ENCODE results near the gene CYBA. TPM values are rescaled to one million over a fixed set of nuclear protein-coding genes. Genes with fewer than 3 reads are reported as not detected.

Gene CYBA
- total and polyA plus RNA-seq, 9 of the 15 experiments (the other 6 are each of a cell fraction or from before 2014, with no cell fraction given): 0.34 to 683 (median 93.0) TPM

DNA sequence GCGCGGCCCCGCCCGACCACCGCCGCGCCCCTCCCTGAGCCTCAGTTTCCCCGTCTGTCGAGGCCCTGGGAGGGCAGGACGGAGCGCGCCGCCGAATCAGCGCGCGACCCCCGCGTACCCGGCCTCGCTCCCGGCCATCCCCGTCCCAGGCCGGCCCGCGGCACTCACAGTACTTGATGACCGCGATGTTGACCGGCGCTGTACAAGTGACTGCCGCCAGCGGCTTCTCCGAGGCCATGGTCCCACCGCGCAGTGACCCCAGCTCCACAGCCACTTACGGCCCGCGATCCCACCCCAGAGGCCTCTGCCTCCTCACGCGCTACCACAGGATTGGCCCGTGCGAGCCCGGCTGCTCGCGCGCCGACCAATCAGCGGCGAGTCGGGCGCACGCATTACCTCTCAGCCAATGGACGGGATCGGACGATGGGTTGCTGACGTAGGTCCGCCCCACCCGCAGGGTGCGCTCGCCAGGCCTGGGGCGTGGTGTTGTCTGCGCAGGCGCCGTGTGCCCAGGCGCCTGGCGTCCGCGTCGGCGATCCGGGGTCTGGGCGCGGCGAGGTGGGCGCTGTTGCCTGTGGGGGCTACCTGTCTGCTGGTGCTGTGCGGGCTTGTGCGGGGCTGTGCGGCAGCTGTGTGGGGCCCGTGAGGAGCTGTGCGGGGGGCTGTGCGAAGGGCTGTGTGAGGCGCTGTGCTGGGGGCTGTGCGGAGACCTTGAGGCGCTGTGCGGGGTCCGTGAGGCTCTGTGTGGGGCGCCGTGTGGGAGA is 12.2 kb upstream of the CYBA start, which contains the start of gene MVD (continued):
- TF ChIP-seq, protein P1, sequence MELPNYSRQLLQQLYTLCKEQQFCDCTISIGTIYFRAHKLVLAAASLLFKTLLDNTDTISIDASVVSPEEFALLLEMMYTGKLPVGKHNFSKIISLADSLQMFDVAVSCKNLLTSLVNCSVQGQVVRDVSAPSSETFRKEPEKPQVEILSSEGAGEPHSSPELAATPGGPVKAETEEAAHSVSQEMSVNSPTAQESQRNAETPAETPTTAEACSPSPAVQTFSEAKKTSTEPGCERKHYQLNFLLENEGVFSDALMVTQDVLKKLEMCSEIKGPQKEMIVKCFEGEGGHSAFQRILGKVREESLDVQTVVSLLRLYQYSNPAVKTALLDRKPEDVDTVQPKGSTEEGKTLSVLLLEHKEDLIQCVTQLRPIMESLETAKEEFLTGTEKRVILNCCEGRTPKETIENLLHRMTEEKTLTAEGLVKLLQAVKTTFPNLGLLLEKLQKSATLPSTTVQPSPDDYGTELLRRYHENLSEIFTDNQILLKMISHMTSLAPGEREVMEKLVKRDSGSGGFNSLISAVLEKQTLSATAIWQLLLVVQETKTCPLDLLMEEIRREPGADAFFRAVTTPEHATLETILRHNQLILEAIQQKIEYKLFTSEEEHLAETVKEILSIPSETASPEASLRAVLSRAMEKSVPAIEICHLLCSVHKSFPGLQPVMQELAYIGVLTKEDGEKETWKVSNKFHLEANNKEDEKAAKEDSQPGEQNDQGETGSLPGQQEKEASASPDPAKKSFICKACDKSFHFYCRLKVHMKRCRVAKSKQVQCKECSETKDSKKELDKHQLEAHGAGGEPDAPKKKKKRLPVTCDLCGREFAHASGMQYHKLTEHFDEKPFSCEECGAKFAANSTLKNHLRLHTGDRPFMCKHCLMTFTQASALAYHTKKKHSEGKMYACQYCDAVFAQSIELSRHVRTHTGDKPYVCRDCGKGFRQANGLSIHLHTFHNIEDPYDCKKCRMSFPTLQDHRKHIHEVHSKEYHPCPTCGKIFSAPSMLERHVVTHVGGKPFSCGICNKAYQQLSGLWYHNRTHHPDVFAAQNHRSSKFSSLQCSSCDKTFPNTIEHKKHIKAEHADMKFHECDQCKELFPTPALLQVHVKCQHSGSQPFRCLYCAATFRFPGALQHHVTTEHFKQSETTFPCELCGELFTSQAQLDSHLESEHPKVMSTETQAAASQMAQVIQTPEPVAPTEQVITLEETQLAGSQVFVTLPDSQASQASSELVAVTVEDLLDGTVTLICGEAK (IDR thresholded peaks at IDR 0.05): no peak; the same call in 1 of the 2 replicates
- TF ChIP-seq, protein P1 (CRISPR knock-in tag; IDR thresholded peaks at IDR 0.05): no peak
- TF ChIP-seq TFAM (CRISPR knock-in tag; conservative IDR thresholded peaks at IDR 0.05) (no peak), HNRNPUL1 (IDR thresholded peaks at IDR 0.05; ENCODE audit: low read length) (no peak), SMARCA5 (IDR thresholded peaks at IDR 0.05) (no peak), CREB1 (IDR thresholded peaks at IDR 0.05) (peak; percentile 94), CREB1 (CRISPR knock-in tag; IDR thresholded peaks at IDR 0.05) (peak; percentile 97), KAT2B (IDR thresholded peaks at IDR 0.05; ENCODE audit: low read depth, low read length) (no peak), PHF20 (IDR thresholded peaks at IDR 0.05; ENCODE audit: partially characterized antibody) (peak; percentile 54), ZBTB17 (CRISPR knock-in tag; IDR thresholded peaks at IDR 0.05) (no peak), SMARCB1 (IDR thresholded peaks at IDR 0.05; ENCODE audit: insufficient read length, low read depth) (no peak), SAP30 (IDR thresholded peaks at IDR 0.05; ENCODE audit: borderline replicate concordance, insufficient read depth, low read depth, low read length, poor library complexity, severe bottlenecking) (peak; percentile 84), KLF13 (tag; IDR thresholded peaks at IDR 0.05; ENCODE audit: borderline replicate concordance, low read depth) (no peak), E2F8 (IDR thresholded peaks at IDR 0.05; ENCODE audit: low read depth, partially characterized antibody) (peak; percentile 51), ZBTB2 (IDR thresholded peaks at IDR 0.05) (peak; percentile 73)
